GM12878 (cell line): ENCODE results near the gene RNF166. TPM values are rescaled to one million over a fixed set of nuclear protein-coding genes. Genes with fewer than 3 reads are reported as not detected.

ENCODE experiments used
- ATAC-seq: fragments of 200-7000 bp; cut with Tn5 transposase; 3 replicates; pipeline ENCODE4 v1.9.1; 2020; ENCODE audit warnings: mild to moderate bottlenecking, moderate library complexity
- BruUV-seq: library from RNA; stranded (reverse); fragments of 400-500 nt; replicated peaks from 2 replicates; lab custom pipeline; 2021; lab: Mats Ljungman, UMichigan
- CTCF ChIA-PET: fragments of 300-600 bp; sonication (Branson Sonifier 250); formaldehyde crosslinking; extraction: SDS; loops from one replicate; lab custom pipeline; 2021; ENCODE audit warnings: inconsistent platforms; lab: Yijun Ruan, JAX
- POLR2A ChIA-PET: fragments of 350-600 bp; formaldehyde crosslinking; extraction: SDS; loops from one replicate; lab custom pipeline; 2021; ENCODE audit warnings: inconsistent platforms; lab: Charles Lee
- RAD21 ChIA-PET: fragments of 300-600 bp; sonication (Branson Sonifier 250); formaldehyde crosslinking; loops from one replicate; lab custom pipeline; 2023; ENCODE audit warnings: antibody characterized with exemption; ENCODE audit not compliant: unreplicated experiment; lab: Charles Lee
- SMC1A ChIA-PET: fragments of 300-600 bp; sonication (Branson Sonifier 250); formaldehyde crosslinking; loops from one replicate; lab custom pipeline; 2023; ENCODE audit not compliant: unreplicated experiment, uncharacterized antibody; lab: Charles Lee
- DNase-seq: peaks from one replicate; pipeline ENCODE4 v3.0.0-alpha.2; 2011; ENCODE audit warnings: low read depth, low spot score
- FAIRE-seq: peaks from 3 replicates; lab custom pipeline; 2011; peaks lifted over from hg19 to GRCh38; lab: Jason Lieb, UNC
- H2AFZ ChIP-seq: 2 replicates; pipeline ENCODE4 v1.6.0; 2011; ENCODE audit warnings: low read depth, low read length, control low read depth; ENCODE audit not compliant: control insufficient read depth
- H3K27ac ChIP-seq: 2 replicates; pipeline ENCODE4 v1.5.1; 2011; ENCODE audit warnings: control low read depth; ENCODE audit not compliant: control insufficient read depth, insufficient read depth
- H3K27me3 ChIP-seq, 2 experiments: replicated peaks in 1 of 2; 2 replicates each; pipeline versions ENCODE4 v1.6.0 to v1.6.1; 2011; ENCODE audit warnings: low read length in 1 of 2; ENCODE audit not compliant: control insufficient read depth in 2 of 2, insufficient read depth in 2 of 2
- H3K36me3 ChIP-seq, 2 experiments: 2 replicates each; pipeline ENCODE4 v1.5.1; 2011; ENCODE audit warnings: low read length in 1 of 2; ENCODE audit not compliant: control insufficient read depth in 2 of 2, insufficient read depth in 2 of 2
- H3K4me1 ChIP-seq: 2 replicates; pipeline ENCODE4 v1.6.1; 2011; ENCODE audit warnings: mild to moderate bottlenecking, low read length, moderate library complexity, mixed read lengths; ENCODE audit not compliant: control insufficient read depth, insufficient read depth
- H3K4me2 ChIP-seq: 2 replicates; pipeline ENCODE4 v1.6.0; 2011; ENCODE audit warnings: control low read depth; ENCODE audit not compliant: control insufficient read depth, insufficient read depth
- H3K4me3 ChIP-seq: fragments of 200-600 bp; sonication (generic); 2 replicates; pipeline ENCODE4 v1.5.1; 2016
- H3K79me2 ChIP-seq: 2 replicates; pipeline ENCODE4 v1.6.0; 2011; ENCODE audit warnings: low read length; ENCODE audit not compliant: control insufficient read depth, insufficient read depth
- H3K9ac ChIP-seq: 2 replicates; pipeline ENCODE4 v1.8.0; 2011; ENCODE audit warnings: low read length, control low read depth, mixed read lengths; ENCODE audit not compliant: control insufficient read depth, insufficient read depth
- H3K9me3 ChIP-seq: replicated peaks from 3 replicates; pipeline ENCODE4 v1.5.1; 2011; ENCODE audit warnings: mild to moderate bottlenecking, low read length; ENCODE audit not compliant: control insufficient read depth, insufficient read depth
- H4K20me1 ChIP-seq: 2 replicates; pipeline ENCODE4 v1.6.0; 2011; ENCODE audit not compliant: control insufficient read depth, insufficient read depth
- ATF3 ChIP-seq: IDR thresholded peaks from 2 replicates; pipeline ENCODE4 v1.6.1; 2011; ENCODE audit warnings: low read depth, mild to moderate bottlenecking, low read length, moderate library complexity, borderline replicate concordance; ENCODE audit errors: extremely low read depth
- BCLAF1 ChIP-seq: fragments of 450-650 bp; IDR thresholded peaks from 2 replicates; pipeline ENCODE4 v1.6.1; 2017; ENCODE audit warnings: antibody characterized with exemption, mild to moderate bottlenecking, moderate library complexity
- CTCF ChIP-seq, 3 experiments: IDR thresholded peaks in 2 of 3; conservative IDR thresholded peaks in 1 of 3; 2 replicates each; pipeline ENCODE4 v1.5.1; 2011; ENCODE audit warnings: low read depth in 3 of 3, low read length in 3 of 3, mild to moderate bottlenecking in 3 of 3, control low read depth in 2 of 3, moderate library complexity in 2 of 3, inconsistent platforms in 1 of 3, mixed read lengths in 1 of 3; ENCODE audit not compliant: control insufficient read depth in 2 of 3, insufficient read depth in 1 of 3; ENCODE audit errors: extremely low read depth in 1 of 3
- ESRRA ChIP-seq: IDR thresholded peaks from 2 replicates; pipeline ENCODE4 v1.6.1; 2012; ENCODE audit warnings: mild to moderate bottlenecking, low read length, improper control_type of control experiment
- RAD21 ChIP-seq: IDR thresholded peaks from 2 replicates; pipeline ENCODE4 v1.6.1; 2011; ENCODE audit warnings: mild to moderate bottlenecking, low read depth, low read length, moderate library complexity; ENCODE audit not compliant: insufficient read depth
- WGBS: methylation state at CpG from one replicate; pipeline ENCODE4 v1.1.6; 2016; ENCODE audit warnings: low lambda C conversion rate; ENCODE audit not compliant: insufficient replicate concordance, insufficient coverage; ENCODE audit errors: missing lambda C conversion rate; 5-methylcytosine and 5-hydroxymethylcytosine counted together
- in situ Hi-C: fragments of 300-500 bp; cut with MboI; formaldehyde crosslinking; loops from 9 replicates; pipeline ENCODE4 v1.14.3; 2018; ENCODE audit warnings: mixed read lengths
- intact Hi-C: fragments of 100-400 bp; cut with micrococcal nuclease; formaldehyde crosslinking; loops from one replicate; pipeline ENCODE4 v1.14.2; 2022; ENCODE audit not compliant: unreplicated experiment
- polyA plus RNA-seq, 11 experiments: library from polyadenylated mRNA; depleted of rRNA in 4 of 11; unstranded in 6 of 11; stranded (reverse) in 5 of 11; fragments of >200 nt; fragmentation: Nextera tagmentation in 4 of 11; fragmentation: Illumina TruSeq in 1 of 11; extraction: Ambion mirVana in 4 of 11; extraction: Trizol in 1 of 11; gene quantifications; 1 replicate in 1 of 11; 2 replicates in 10 of 11; pipeline versions ENCODE4 v1.2.1 to v1.2.3, GENCODE V29; 2011 to 2016; ENCODE audit warnings: inconsistent platforms in 2 of 11, missing spikeins in 2 of 11, low read depth in 1 of 11
- total RNA-seq, 4 experiments: library from RNA; depleted of rRNA in 3 of 4; stranded (reverse); fragments of >200 nt in 3 of 4; fragmentation: Illumina TruSeq in 1 of 4; extraction: Trizol in 1 of 4; gene quantifications; 2 replicates each; pipeline versions ENCODE4 v1.2.1 to v1.2.3, GENCODE V29; 2013 to 2021

The RNF166 gene
- total and polyA plus RNA-seq, 10 of the 15 experiments (the other 5 are each of a cell fraction or from before 2014, with no cell fraction given): 0.48 to 32.8 (median 12.1) TPM

- peak; percentile 34; the same call in 1 of the 2 replicates for TF ChIP-seq RAD21
Measured at GRCh38 chr16:88685156-88686061, 20.8 kb downstream of the RNF166 start (continued).

- no peaks in the 10 kb centered on the region for H4K20me1 ChIP-seq
- no peaks in the 10 kb centered on the region; the same call in 1 of the 2 replicates for H3K79me2 ChIP-seq
- RAD21 ChIA-PET: interaction anchor here (1.0 to 1.2 kb wide), 2 partner anchors 18 to 21 kb away, joined by 3 to 6 read pairs; partner anchors contain the start of gene MVD
- POLR2A ChIA-PET: no interaction called here
- FAIRE-seq: no peak
- CTCF ChIA-PET: interaction anchor here (1.1 to 1.3 kb wide), 5 partner anchors 11 to 97 kb away, joined by 3 to 6 read pairs (median 3); partner anchors contain the start of gene MVD
- WGBS: 63% methylated on average over 15 of the region's 15 CpGs
- H3K27ac ChIP-seq: no peak overlapping the region
- TF ChIP-seq ATF3 (no peak), CTCF (IDR thresholded peaks at IDR 0.05 in 2 of 3, conservative IDR thresholded peaks at IDR 0.05 in 1 of 3; ENCODE audit: control insufficient read depth in 2 of 3, extremely low read depth in 1 of 3, insufficient read depth in 1 of 3, low read depth in 3 of 3, low read length in 3 of 3) (no peak), ESRRA (no peak), BCLAF1 (no peak)
- peak overlapping the region; percentile 7; the same call in 1 of the 2 replicates for H3K9ac ChIP-seq
- SMC1A ChIA-PET: no interaction called here
- H3K4me1 ChIP-seq: peaks cover 40% of the 10 kb centered on the region
- no peaks in the 10 kb centered on the region for H3K9me3 ChIP-seq
- no TSS peak for BruUV-seq
- intact Hi-C loops: no loop called here
- DNase-seq: no peak
- H2AFZ ChIP-seq: no peak overlapping the region
- ATAC-seq: no peak
- no peak overlapping the region; the same call in 1 of the 2 replicates for H3K4me3 ChIP-seq
- in situ Hi-C loops: no loop called here
- H3K36me3 ChIP-seq: no peaks in the 10 kb centered on the region
- H3K27me3 ChIP-seq: no peaks in the 10 kb centered on the region; a peak in 1 of 4 replicates
- H3K4me2 ChIP-seq: peak overlapping the region; percentile 92
Measured at GRCh38 chr16:88684569-88685155, 21.5 kb downstream of the RNF166 start.
